GM21737 (cell line): ENCODE measurements around the gene NPC1.

Experiments used
- ATAC-seq: cut with Tn5 transposase; IDR thresholded peaks from one replicate; pipeline ENCODE4 v1.9.1; 2021; ENCODE audit warnings: mild to moderate bottlenecking, moderate library complexity; ENCODE audit not compliant: unreplicated experiment

The NPC1 gene

GRCh38 chr18:23550898-23551297, 35.4 kb downstream of the NPC1 start:
- no peak for ATAC-seq

GRCh38 chr18:23548719-23549118, 37.6 kb downstream of the NPC1 start:
- ATAC-seq, result no peak

GRCh38 chr18:23548275-23548674, 38.0 kb downstream of the NPC1 start:
- no peak for ATAC-seq

GRCh38 chr18:23547846-23548245, 38.5 kb downstream of the NPC1 start:
- ATAC-seq, result no peak

GRCh38 chr18:23547306-23547705, 39.0 kb downstream of the NPC1 start:
- ATAC-seq, result no peak

GRCh38 chr18:23545247-23545789, 41.0 kb downstream of the NPC1 start:
- no peak for ATAC-seq

- ATAC-seq, result no peak
Measured at GRCh38 chr18:23542461-23542860, 43.8 kb downstream of the NPC1 start.

- no peak for ATAC-seq
Measured at GRCh38 chr18:23541349-23542093, 44.8 kb downstream of the NPC1 start.

- peak; percentile 79 for ATAC-seq
Measured at GRCh38 chr18:23540867-23541266, 45.4 kb downstream of the NPC1 start.

- ATAC-seq, result no peak
Measured at GRCh38 chr18:23539911-23540525, 46.3 kb downstream of the NPC1 start.

GRCh38 chr18:23539296-23539695, 47.0 kb downstream of the NPC1 start:
- ATAC-seq, result no peak

- ATAC-seq, result no peak
Measured at GRCh38 chr18:23538870-23539269, 47.4 kb downstream of the NPC1 start.

- ATAC-seq, result no peak
Measured at GRCh38 chr18:23538001-23538400, 48.3 kb downstream of the NPC1 start.

- ATAC-seq, result no peak
Measured at GRCh38 chr18:23537274-23537673, 49.0 kb downstream of the NPC1 start.

- ATAC-seq, result no peak
Measured at GRCh38 chr18:23536204-23536603, 50.1 kb downstream of the NPC1 start.

GRCh38 chr18:23534276-23534675, 52.0 kb downstream of the NPC1 start:
- no peak for ATAC-seq

GRCh38 chr18:23532848-23533247, 53.5 kb downstream of the NPC1 start:
- ATAC-seq, result no peak

GRCh38 chr18:23531912-23532311, 54.4 kb downstream of the NPC1 start:
- ATAC-seq, result no peak

- no peak for ATAC-seq
Measured at GRCh38 chr18:23530195-23530594, 56.1 kb downstream of the NPC1 start.

GRCh38 chr18:23529604-23530003, 56.7 kb downstream of the NPC1 start:
- ATAC-seq, result no peak

- ATAC-seq, result no peak
Measured at GRCh38 chr18:23528580-23529472, 57.5 kb downstream of the NPC1 start.
